GM12878 (cell line): Measurements from ENCODE around the gene NR4A2. TPM values are rescaled to one million over a fixed set of nuclear protein-coding genes. Genes with fewer than 3 reads are reported as not detected.

Source experiments
- ATAC-seq: fragments of 200-7000 bp; cut with Tn5 transposase; 3 replicates; pipeline ENCODE4 v1.9.1; 2020; ENCODE audit warnings: mild to moderate bottlenecking, moderate library complexity
- BruUV-seq: library from RNA; stranded (reverse); fragments of 400-500 nt; replicated peaks from 2 replicates; lab custom pipeline; 2021; lab: Mats Ljungman, UMichigan
- CTCF ChIA-PET: fragments of 300-600 bp; sonication (Branson Sonifier 250); formaldehyde crosslinking; extraction: SDS; loops from one replicate; lab custom pipeline; 2021; ENCODE audit warnings: inconsistent platforms; lab: Yijun Ruan, JAX
- POLR2A ChIA-PET: fragments of 350-600 bp; formaldehyde crosslinking; extraction: SDS; loops from one replicate; lab custom pipeline; 2021; ENCODE audit warnings: inconsistent platforms; lab: Charles Lee
- RAD21 ChIA-PET: fragments of 300-600 bp; sonication (Branson Sonifier 250); formaldehyde crosslinking; loops from one replicate; lab custom pipeline; 2023; ENCODE audit warnings: antibody characterized with exemption; ENCODE audit not compliant: unreplicated experiment; lab: Charles Lee
- SMC1A ChIA-PET: fragments of 300-600 bp; sonication (Branson Sonifier 250); formaldehyde crosslinking; loops from one replicate; lab custom pipeline; 2023; ENCODE audit not compliant: unreplicated experiment, uncharacterized antibody; lab: Charles Lee
- DNase-seq: peaks from one replicate; pipeline ENCODE4 v3.0.0-alpha.2; 2011; ENCODE audit warnings: low read depth, low spot score
- FAIRE-seq: peaks from 3 replicates; lab custom pipeline; 2011; peaks lifted over from hg19 to GRCh38; lab: Jason Lieb, UNC
- H2AFZ ChIP-seq: 2 replicates; pipeline ENCODE4 v1.6.0; 2011; ENCODE audit warnings: low read depth, low read length, control low read depth; ENCODE audit not compliant: control insufficient read depth
- H3K27ac ChIP-seq: 2 replicates; pipeline ENCODE4 v1.5.1; 2011; ENCODE audit warnings: control low read depth; ENCODE audit not compliant: control insufficient read depth, insufficient read depth
- H3K27me3 ChIP-seq, 2 experiments: replicated peaks in 1 of 2; 2 replicates each; pipeline versions ENCODE4 v1.6.0 to v1.6.1; 2011; ENCODE audit warnings: low read length in 1 of 2; ENCODE audit not compliant: control insufficient read depth in 2 of 2, insufficient read depth in 2 of 2
- H3K36me3 ChIP-seq, 2 experiments: 2 replicates each; pipeline ENCODE4 v1.5.1; 2011; ENCODE audit warnings: low read length in 1 of 2; ENCODE audit not compliant: control insufficient read depth in 2 of 2, insufficient read depth in 2 of 2
- H3K4me1 ChIP-seq: 2 replicates; pipeline ENCODE4 v1.6.1; 2011; ENCODE audit warnings: mild to moderate bottlenecking, low read length, moderate library complexity, mixed read lengths; ENCODE audit not compliant: control insufficient read depth, insufficient read depth
- H3K4me2 ChIP-seq: 2 replicates; pipeline ENCODE4 v1.6.0; 2011; ENCODE audit warnings: control low read depth; ENCODE audit not compliant: control insufficient read depth, insufficient read depth
- H3K4me3 ChIP-seq: fragments of 200-600 bp; sonication (generic); 2 replicates; pipeline ENCODE4 v1.5.1; 2016
- H3K79me2 ChIP-seq: 2 replicates; pipeline ENCODE4 v1.6.0; 2011; ENCODE audit warnings: low read length; ENCODE audit not compliant: control insufficient read depth, insufficient read depth
- H3K9ac ChIP-seq: 2 replicates; pipeline ENCODE4 v1.8.0; 2011; ENCODE audit warnings: low read length, control low read depth, mixed read lengths; ENCODE audit not compliant: control insufficient read depth, insufficient read depth
- H3K9me3 ChIP-seq: replicated peaks from 3 replicates; pipeline ENCODE4 v1.5.1; 2011; ENCODE audit warnings: mild to moderate bottlenecking, low read length; ENCODE audit not compliant: control insufficient read depth, insufficient read depth
- H4K20me1 ChIP-seq: 2 replicates; pipeline ENCODE4 v1.6.0; 2011; ENCODE audit not compliant: control insufficient read depth, insufficient read depth
- ATF2 ChIP-seq: IDR thresholded peaks from 2 replicates; pipeline ENCODE4 v1.6.1; 2012; ENCODE audit warnings: low read length, inconsistent platforms
- BHLHE40 ChIP-seq, 2 experiments: fragments of 450-650 bp in 1 of 2; IDR thresholded peaks; 2 replicates each; pipeline ENCODE4 v1.6.1; 2011 to 2017; ENCODE audit warnings: low read depth in 2 of 2, borderline replicate concordance in 1 of 2, improper control_type of control experiment in 1 of 2, low read length in 1 of 2, mild to moderate bottlenecking in 1 of 2
- CBX3 ChIP-seq: fragments of 200-600 bp; sonication (generic); IDR thresholded peaks from 2 replicates; pipeline ENCODE4 v1.6.1; 2016; ENCODE audit warnings: low read depth, borderline replicate concordance
- CEBPB ChIP-seq, 2 experiments: fragments of 150-350 bp in 1 of 2; IDR thresholded peaks; 2 replicates each; pipeline ENCODE4 v1.6.1; 2012 to 2014; ENCODE audit warnings: low read depth in 2 of 2, low read length in 2 of 2, borderline replicate concordance in 1 of 2, inconsistent platforms in 1 of 2
- EGR1 ChIP-seq, 2 experiments: IDR thresholded peaks; 1 replicate in 1 of 2; 2 replicates in 1 of 2; pipeline ENCODE4 v1.6.1; 2011 to 2012; ENCODE audit warnings: low read depth in 2 of 2, low read length in 2 of 2, borderline replicate concordance in 1 of 2, mild to moderate bottlenecking in 1 of 2, moderate library complexity in 1 of 2
- EZH2 ChIP-seq: IDR thresholded peaks from 2 replicates; pipeline ENCODE4 v1.6.1; 2012; ENCODE audit warnings: low read depth, mild to moderate bottlenecking, control low read depth, inconsistent platforms, low read length, borderline replicate concordance; ENCODE audit not compliant: control insufficient read depth
- GATAD2B ChIP-seq: fragments of 450-650 bp; conservative IDR thresholded peaks from 2 replicates; pipeline ENCODE4 v1.6.1; 2017; ENCODE audit warnings: low read depth, mild to moderate bottlenecking, moderate library complexity
- NFYB ChIP-seq: IDR thresholded peaks from 2 replicates; pipeline ENCODE4 v1.6.1; 2011; ENCODE audit warnings: low read depth, mild to moderate bottlenecking, low read length, improper control_type of control experiment, moderate library complexity; ENCODE audit not compliant: insufficient read depth
- NRF1 ChIP-seq: conservative IDR thresholded peaks from 2 replicates; pipeline ENCODE4 v1.6.1; 2011; ENCODE audit warnings: mild to moderate bottlenecking, low read depth, low read length, improper control_type of control experiment
- POU2F2 ChIP-seq: IDR thresholded peaks from 3 replicates; pipeline ENCODE4 v1.6.1; 2011; ENCODE audit warnings: low read depth, mild to moderate bottlenecking, low read length, borderline replicate concordance
- RFX5 ChIP-seq: IDR thresholded peaks from 2 replicates; pipeline ENCODE4 v1.6.1; 2011; ENCODE audit warnings: low read depth, low read length, improper control_type of control experiment
- STAT1 ChIP-seq: fragments of 450-650 bp; conservative IDR thresholded peaks from 2 replicates; pipeline ENCODE4 v1.6.1; 2014; ENCODE audit warnings: antibody characterized with exemption, mild to moderate bottlenecking
- TCF7 ChIP-seq: IDR thresholded peaks from 2 replicates; pipeline ENCODE4 v1.6.1; 2014; ENCODE audit warnings: antibody characterized with exemption, borderline replicate concordance
- ZNF217 ChIP-seq: fragments of 450-650 bp; IDR thresholded peaks from 2 replicates; pipeline ENCODE4 v1.6.1; 2017; ENCODE audit warnings: antibody characterized with exemption, mild to moderate bottlenecking
- WGBS: methylation state at CpG from one replicate; pipeline ENCODE4 v1.1.6; 2016; ENCODE audit warnings: low lambda C conversion rate; ENCODE audit not compliant: insufficient replicate concordance, insufficient coverage; ENCODE audit errors: missing lambda C conversion rate; 5-methylcytosine and 5-hydroxymethylcytosine counted together
- in situ Hi-C: fragments of 300-500 bp; cut with MboI; formaldehyde crosslinking; loops from 9 replicates; pipeline ENCODE4 v1.14.3; 2018; ENCODE audit warnings: mixed read lengths
- intact Hi-C: fragments of 100-400 bp; cut with micrococcal nuclease; formaldehyde crosslinking; loops from one replicate; pipeline ENCODE4 v1.14.2; 2022; ENCODE audit not compliant: unreplicated experiment
- polyA plus RNA-seq, 11 experiments: library from polyadenylated mRNA; depleted of rRNA in 4 of 11; unstranded in 6 of 11; stranded (reverse) in 5 of 11; fragments of >200 nt; fragmentation: Nextera tagmentation in 4 of 11; fragmentation: Illumina TruSeq in 1 of 11; extraction: Ambion mirVana in 4 of 11; extraction: Trizol in 1 of 11; gene quantifications; 1 replicate in 1 of 11; 2 replicates in 10 of 11; pipeline versions ENCODE4 v1.2.1 to v1.2.3, GENCODE V29; 2011 to 2016; ENCODE audit warnings: inconsistent platforms in 2 of 11, missing spikeins in 2 of 11, low read depth in 1 of 11
- total RNA-seq, 4 experiments: library from RNA; depleted of rRNA in 3 of 4; stranded (reverse); fragments of >200 nt in 3 of 4; fragmentation: Illumina TruSeq in 1 of 4; extraction: Trizol in 1 of 4; gene quantifications; 2 replicates each; pipeline versions ENCODE4 v1.2.1 to v1.2.3, GENCODE V29; 2013 to 2021
- TF ChIP-seq, protein P1 (sequence below): IDR thresholded peaks from 2 replicates; pipeline ENCODE4 v1.6.1; 2012; ENCODE audit warnings: low read depth, low read length, improper control_type of control experiment
- TF ChIP-seq, protein P2 (sequence below): fragments of 450-650 bp; formaldehyde crosslinking; IDR thresholded peaks from 2 replicates; pipeline ENCODE4 v1.4.0; 2020; ENCODE audit warnings: mild to moderate bottlenecking, moderate library complexity

NR4A2 gene
- total and polyA plus RNA-seq, 10 of the 15 experiments (the other 5 are each of a cell fraction or from before 2014, with no cell fraction given) = 0.15 to 3.4 (median 0.58) TPM

DNA sequence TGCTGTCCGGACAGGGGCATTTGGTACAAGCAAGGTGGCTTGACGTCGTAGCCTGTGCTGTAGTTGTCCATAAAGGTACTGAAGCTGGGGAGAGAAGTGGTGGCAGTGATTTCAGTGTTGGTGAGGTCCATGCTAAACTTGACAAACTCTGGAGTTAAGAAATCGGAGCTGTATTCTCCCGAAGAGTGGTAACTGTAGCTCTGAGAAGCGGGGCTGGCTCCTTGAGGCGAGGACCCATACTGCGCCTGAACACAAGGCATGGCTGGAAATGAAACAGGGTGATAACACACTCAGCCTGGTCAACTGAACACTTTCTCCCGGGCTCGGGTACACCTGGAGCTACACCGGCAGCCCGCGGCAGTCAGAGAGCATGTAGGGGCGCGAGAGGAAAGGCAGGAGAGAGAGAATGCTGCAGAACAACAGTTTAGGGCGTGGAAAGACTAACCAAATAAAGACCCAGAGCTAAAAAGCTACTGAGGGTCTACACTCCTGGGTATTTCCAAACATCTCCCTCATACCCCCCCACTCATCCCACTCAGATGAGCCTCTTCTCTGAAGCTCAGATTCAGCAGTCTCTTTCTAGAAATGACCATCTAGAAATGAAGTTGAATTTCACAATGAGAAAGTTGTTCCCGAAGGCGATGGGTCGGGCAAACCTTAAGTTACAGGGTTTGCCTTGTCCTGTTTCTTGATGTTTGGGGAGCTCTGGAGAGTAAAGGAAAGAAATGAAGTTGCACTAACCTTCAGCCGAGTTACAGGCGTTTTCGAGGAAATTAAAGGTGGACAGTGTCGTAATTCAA lies 2.4 kb downstream of the NR4A2 start:
- H3K79me2 ChIP-seq = no peaks in the 10 kb centered on the region
- no peak overlapping the region for H2AFZ ChIP-seq
- H3K9me3 ChIP-seq = peaks cover 3% of the 10 kb centered on the region; the same call in 2 of the 3 replicates
- WGBS = 39% methylated on average over 23 of the region's 23 CpGs
- H3K4me2 ChIP-seq = no peak overlapping the region
- in situ Hi-C loops = loop anchor here (25.0 kb wide), 1 partner anchor 257 kb away; no protein-coding TSS in a partner anchor
- DNase-seq = no peak
- SMC1A ChIA-PET = interaction anchor here (0.7 to 1.7 kb wide), 6 partner anchors 8 to 255 kb away, joined by 3 to 5 read pairs (median 3); no protein-coding TSS in a partner anchor
- no peak overlapping the region for H3K9ac ChIP-seq
- H3K27me3 ChIP-seq = peaks cover 2 to 13% of the 10 kb centered on the region in 2 experiments
- POLR2A ChIA-PET = interaction anchor here (0.6 kb wide), 1 partner anchor 430 kb away, joined by 3 read pairs; no protein-coding TSS in a partner anchor
- H3K4me1 ChIP-seq = peaks cover 3% of the 10 kb centered on the region
- RAD21 ChIA-PET = interaction anchor here (7.1 kb wide), 1 partner anchor 255 kb away, joined by 205 read pairs; no protein-coding TSS in a partner anchor
- no peak overlapping the region for H3K4me3 ChIP-seq
- H4K20me1 ChIP-seq = no peaks in the 10 kb centered on the region
- intact Hi-C loops = loop anchor here (5.0 to 10.0 kb wide), 3 partner anchors 565 to 955 kb away; no protein-coding TSS in a partner anchor
- H3K36me3 ChIP-seq = no peaks in the 10 kb centered on the region
- ATAC-seq = no peak
- FAIRE-seq = no peak
- H3K27ac ChIP-seq = no peak overlapping the region
- no TSS peak for BruUV-seq
- CTCF ChIA-PET = interaction anchor here (1.1 kb wide), 1 partner anchor 251 kb away, joined by 3 read pairs; no protein-coding TSS in a partner anchor
- TF ChIP-seq, protein P1, sequence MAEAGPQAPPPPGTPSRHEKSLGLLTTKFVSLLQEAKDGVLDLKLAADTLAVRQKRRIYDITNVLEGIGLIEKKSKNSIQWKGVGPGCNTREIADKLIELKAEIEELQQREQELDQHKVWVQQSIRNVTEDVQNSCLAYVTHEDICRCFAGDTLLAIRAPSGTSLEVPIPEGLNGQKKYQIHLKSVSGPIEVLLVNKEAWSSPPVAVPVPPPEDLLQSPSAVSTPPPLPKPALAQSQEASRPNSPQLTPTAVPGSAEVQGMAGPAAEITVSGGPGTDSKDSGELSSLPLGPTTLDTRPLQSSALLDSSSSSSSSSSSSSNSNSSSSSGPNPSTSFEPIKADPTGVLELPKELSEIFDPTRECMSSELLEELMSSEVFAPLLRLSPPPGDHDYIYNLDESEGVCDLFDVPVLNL = no peak
- no peak for TF ChIP-seq EZH2
- no peak for TF ChIP-seq CBX3
- TF ChIP-seq, protein P2, sequence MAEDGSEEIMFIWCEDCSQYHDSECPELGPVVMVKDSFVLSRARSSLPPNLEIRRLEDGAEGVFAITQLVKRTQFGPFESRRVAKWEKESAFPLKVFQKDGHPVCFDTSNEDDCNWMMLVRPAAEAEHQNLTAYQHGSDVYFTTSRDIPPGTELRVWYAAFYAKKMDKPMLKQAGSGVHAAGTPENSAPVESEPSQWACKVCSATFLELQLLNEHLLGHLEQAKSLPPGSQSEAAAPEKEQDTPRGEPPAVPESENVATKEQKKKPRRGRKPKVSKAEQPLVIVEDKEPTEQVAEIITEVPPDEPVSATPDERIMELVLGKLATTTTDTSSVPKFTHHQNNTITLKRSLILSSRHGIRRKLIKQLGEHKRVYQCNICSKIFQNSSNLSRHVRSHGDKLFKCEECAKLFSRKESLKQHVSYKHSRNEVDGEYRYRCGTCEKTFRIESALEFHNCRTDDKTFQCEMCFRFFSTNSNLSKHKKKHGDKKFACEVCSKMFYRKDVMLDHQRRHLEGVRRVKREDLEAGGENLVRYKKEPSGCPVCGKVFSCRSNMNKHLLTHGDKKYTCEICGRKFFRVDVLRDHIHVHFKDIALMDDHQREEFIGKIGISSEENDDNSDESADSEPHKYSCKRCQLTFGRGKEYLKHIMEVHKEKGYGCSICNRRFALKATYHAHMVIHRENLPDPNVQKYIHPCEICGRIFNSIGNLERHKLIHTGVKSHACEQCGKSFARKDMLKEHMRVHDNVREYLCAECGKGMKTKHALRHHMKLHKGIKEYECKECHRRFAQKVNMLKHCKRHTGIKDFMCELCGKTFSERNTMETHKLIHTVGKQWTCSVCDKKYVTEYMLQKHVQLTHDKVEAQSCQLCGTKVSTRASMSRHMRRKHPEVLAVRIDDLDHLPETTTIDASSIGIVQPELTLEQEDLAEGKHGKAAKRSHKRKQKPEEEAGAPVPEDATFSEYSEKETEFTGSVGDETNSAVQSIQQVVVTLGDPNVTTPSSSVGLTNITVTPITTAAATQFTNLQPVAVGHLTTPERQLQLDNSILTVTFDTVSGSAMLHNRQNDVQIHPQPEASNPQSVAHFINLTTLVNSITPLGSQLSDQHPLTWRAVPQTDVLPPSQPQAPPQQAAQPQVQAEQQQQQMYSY (CRISPR knock-in tag) = no peak
- no peak for TF ChIP-seq CEBPB (IDR thresholded peaks at IDR 0.05; ENCODE audit: borderline replicate concordance in 1 of 2, low read depth in 2 of 2, low read length in 2 of 2)
- no peak for TF ChIP-seq BHLHE40 (IDR thresholded peaks at IDR 0.05; ENCODE audit: borderline replicate concordance in 1 of 2, low read depth in 2 of 2, low read length in 1 of 2)
- no peak for TF ChIP-seq ATF2
- TF ChIP-seq STAT1 = no peak
- TF ChIP-seq NRF1 = no peak
- no peak for TF ChIP-seq NFYB
- TF ChIP-seq RFX5 = no peak
- no peak for TF ChIP-seq GATAD2B
- no peak for TF ChIP-seq ZNF217
- no peak for TF ChIP-seq TCF7
- no peak for TF ChIP-seq POU2F2
- TF ChIP-seq EGR1 (IDR thresholded peaks at IDR 0.05; ENCODE audit: borderline replicate concordance in 1 of 2, low read depth in 2 of 2, low read length in 2 of 2) = no peak
